ENCODE measurements around the gene SMYD5. TPM values are rescaled to one million over a fixed set of nuclear protein-coding genes. Genes with fewer than 3 reads are reported as not detected.

Gene SMYD5
- total and polyA plus RNA-seq, 7 donors, result 14.7 to 42.0 (median 19.7) TPM

GRCh38 chr2:73266061-73266901 lies 52.2 kb downstream of the SMYD5 start:
- TF ChIP-seq CTCF (IDR thresholded peaks at IDR 0.05), result no peak
- no peaks in the 10 kb centered on the region for H3K36me3 ChIP-seq (ENCODE audit: insufficient read depth in 1 of 2, low read depth in 1 of 2)
- H3K9me3 ChIP-seq, result no peaks in the 10 kb centered on the region
- no peak overlapping the region for H3K4me3 ChIP-seq
- intact Hi-C loops (cut with DNase I), result no loop called here
- WGBS, 3 donors, result 37 to 51% (median 38%) methylated on average over 24 to 26 of the region's 26 CpGs
- no peak for ATAC-seq
- H3K27ac ChIP-seq, result no peak overlapping the region
- peaks cover 0 to 53% (median 24%) of the 10 kb centered on the region in 3 donors for H3K27me3 ChIP-seq (ENCODE audit: insufficient read depth in 3 of 3, low read length in 2 of 3)
- no peak for DNase-seq
- H3K4me1 ChIP-seq, result no peaks in the 10 kb centered on the region

GRCh38 chr2:73267008-73267407 lies 53.0 kb downstream of the SMYD5 start:
- Histone ChIP-seq H3K36me3 (ENCODE audit: insufficient read depth in 1 of 2, low read depth in 1 of 2) (no peaks in the 10 kb centered on the region), H3K27ac (no peak overlapping the region), H3K4me3 (no peak overlapping the region), H3K4me1 (no peaks in the 10 kb centered on the region), H3K27me3 (ENCODE audit: insufficient read depth in 3 of 3, low read length in 2 of 3) (peaks cover 0 to 53% (median 24%) of the 10 kb centered on the region in 3 donors), H3K9me3 (no peaks in the 10 kb centered on the region)
- intact Hi-C loops (cut with DNase I), result no loop called here
- no peak for TF ChIP-seq CTCF (IDR thresholded peaks at IDR 0.05)
- DNase-seq, result no peak
- no peak for ATAC-seq
- WGBS, 3 donors, result 94 to 96% (median 96%) methylated on average over 4 of the region's 4 CpGs

- DNase-seq, result no peak
- intact Hi-C loops (cut with DNase I), result no loop called here
- Histone ChIP-seq H3K36me3 (ENCODE audit: insufficient read depth in 1 of 2, low read depth in 1 of 2) (no peaks in the 10 kb centered on the region), H3K9me3 (no peaks in the 10 kb centered on the region), H3K4me1 (no peaks in the 10 kb centered on the region), H3K27me3 (ENCODE audit: insufficient read depth in 3 of 3, low read length in 2 of 3) (peaks cover 0 to 53% (median 24%) of the 10 kb centered on the region in 3 donors), H3K4me3 (peak overlapping the region; percentile 46), H3K27ac (no peak overlapping the region)
- ATAC-seq, result peak in 1 of 4 donors; percentile 9
- TF ChIP-seq CTCF (IDR thresholded peaks at IDR 0.05), result no peak
- 26 to 34% (median 27%) methylated on average over 14 of the region's 14 CpGs for WGBS, 3 donors
Measured at GRCh38 chr2:73268366-73268829, 54.4 kb downstream of the SMYD5 start.

GRCh38 chr2:73268830-73269685 lies 55.0 kb downstream of the SMYD5 start:
- Histone ChIP-seq H3K27ac (no peak overlapping the region), H3K36me3 (ENCODE audit: insufficient read depth in 1 of 2, low read depth in 1 of 2) (no peaks in the 10 kb centered on the region), H3K9me3 (no peaks in the 10 kb centered on the region), H3K4me3 (peak overlapping the region; percentile 46), H3K4me1 (no peaks in the 10 kb centered on the region), H3K27me3 (ENCODE audit: insufficient read depth in 3 of 3, low read length in 2 of 3) (peaks cover 0 to 53% (median 24%) of the 10 kb centered on the region in 3 donors)
- ATAC-seq (peak; percentile 44 to 76 (median 64)), DNase-seq (peak in 1 of 2 donors; percentile 50)
- WGBS, 3 donors, result 2 to 4% (median 2%) methylated on average over 72 to 113 of the region's 113 CpGs
- intact Hi-C loops (cut with DNase I), result no loop called here
- TF ChIP-seq CTCF (IDR thresholded peaks at IDR 0.05), result peak; percentile 6

Measured in psoas muscle (tissue), 8 donors.